H1 (cell line): Measurements from ENCODE around the gene BRSK2. TPM values are rescaled to one million over a fixed set of nuclear protein-coding genes. Genes with fewer than 3 reads are reported as not detected.

Source experiments
- BCL11A ChIP-seq, 2 experiments: IDR thresholded peaks; one replicate each; pipeline ENCODE4 v1.6.1; 2011; ENCODE audit warnings: low read depth in 2 of 2, low read length in 2 of 2, mild to moderate bottlenecking in 2 of 2
- CTBP2 ChIP-seq: IDR thresholded peaks from 2 replicates; pipeline ENCODE4 v1.7.0; 2011; ENCODE audit warnings: borderline replicate concordance, mild to moderate bottlenecking, moderate library complexity, mixed read lengths, low read length; ENCODE audit not compliant: insufficient read depth, insufficient read length
- KDM1A ChIP-seq: fragments of 200-600, 300-600 bp; sonication (generic); IDR thresholded peaks from 2 replicates; pipeline ENCODE4 v1.7.1; 2016; ENCODE audit warnings: mild to moderate bottlenecking, low read length, borderline replicate concordance
- PHF8 ChIP-seq: fragments of 200-600 bp; sonication (generic); conservative IDR thresholded peaks from 2 replicates; pipeline ENCODE4 v1.7.1; 2012; ENCODE audit warnings: low read depth, mild to moderate bottlenecking, inconsistent platforms, low read length, moderate library complexity
- POU5F1 ChIP-seq: IDR thresholded peaks from 2 replicates; pipeline ENCODE4 v1.6.1; 2011; ENCODE audit warnings: low read depth, mild to moderate bottlenecking, low read length, moderate library complexity
- SIX5 ChIP-seq: IDR thresholded peaks from 2 replicates; pipeline ENCODE4 v1.6.1; 2011; ENCODE audit warnings: mild to moderate bottlenecking, low read depth, low read length
- TAF1 ChIP-seq: IDR thresholded peaks from 2 replicates; pipeline ENCODE4 v1.6.1; 2011; ENCODE audit warnings: mild to moderate bottlenecking, low read depth, low read length
- polyA plus RNA-seq, 7 experiments: library from polyadenylated mRNA; depleted of rRNA in 3 of 7; stranded (reverse) in 5 of 7; unstranded in 2 of 7; fragments of >200 nt in 5 of 7; fragments of 200-250 nt in 2 of 7; gene quantifications; 1 replicate in 5 of 7; 2 replicates in 1 of 7; 4 replicates in 1 of 7; pipeline versions ENCODE4 v1.2.1 to v1.2.3, GENCODE V29; 2011 to 2013; ENCODE audit warnings: missing spikeins in 2 of 7, mixed read lengths in 2 of 7
- total RNA-seq: library from RNA; stranded (reverse); fragmentation: NEBNext Ultra II Directional; extraction: Animal tissue kit (Norgen Biotek cat#: 25700); gene quantifications from 2 replicates; pipeline ENCODE4 v1.2.1, GENCODE V29; 2021
- TF ChIP-seq, protein P1 (sequence below): IDR thresholded peaks from 2 replicates; pipeline ENCODE4 v1.6.1; 2011; ENCODE audit warnings: low read depth, mild to moderate bottlenecking, low read length; ENCODE audit not compliant: insufficient read depth
- TF ChIP-seq, protein P2 (sequence below): IDR thresholded peaks from 2 replicates; pipeline ENCODE4 v1.6.1; 2012; ENCODE audit warnings: low read length, inconsistent platforms

Gene BRSK2
- total and polyA plus RNA-seq, 2 of the 8 experiments (the other 6 are each of a cell fraction or from before 2014, with no cell fraction given), result 17.3 to 27.1 TPM

DNA sequence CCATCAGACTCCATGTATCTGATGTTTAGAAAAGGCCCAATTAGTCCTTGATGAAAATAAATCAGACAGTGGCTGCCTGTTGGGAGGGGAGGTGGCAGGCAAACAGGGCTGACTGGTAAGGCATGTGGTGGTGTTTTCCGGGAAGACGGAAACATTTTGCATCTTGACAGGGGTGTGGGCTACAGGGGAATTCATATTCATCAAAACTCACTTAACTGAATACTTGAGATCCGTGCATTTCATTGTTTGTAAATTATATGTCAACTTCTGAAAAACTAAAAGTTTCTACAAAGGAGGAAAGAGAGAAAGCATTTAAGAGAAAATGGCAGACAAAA lies 107.0 kb downstream of the BRSK2 start (continued):
- TF ChIP-seq, protein P1, sequence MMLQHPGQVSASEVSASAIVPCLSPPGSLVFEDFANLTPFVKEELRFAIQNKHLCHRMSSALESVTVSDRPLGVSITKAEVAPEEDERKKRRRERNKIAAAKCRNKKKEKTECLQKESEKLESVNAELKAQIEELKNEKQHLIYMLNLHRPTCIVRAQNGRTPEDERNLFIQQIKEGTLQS, result no peak
- TF ChIP-seq CTBP2 (no peak), KDM1A (no peak), TAF1 (no peak), PHF8 (no peak), POU5F1 (no peak), BCL11A (IDR thresholded peaks at IDR 0.05; ENCODE audit: low read depth in 2 of 2, low read length in 2 of 2) (no peak), SIX5 (no peak)
- TF ChIP-seq, protein P2, sequence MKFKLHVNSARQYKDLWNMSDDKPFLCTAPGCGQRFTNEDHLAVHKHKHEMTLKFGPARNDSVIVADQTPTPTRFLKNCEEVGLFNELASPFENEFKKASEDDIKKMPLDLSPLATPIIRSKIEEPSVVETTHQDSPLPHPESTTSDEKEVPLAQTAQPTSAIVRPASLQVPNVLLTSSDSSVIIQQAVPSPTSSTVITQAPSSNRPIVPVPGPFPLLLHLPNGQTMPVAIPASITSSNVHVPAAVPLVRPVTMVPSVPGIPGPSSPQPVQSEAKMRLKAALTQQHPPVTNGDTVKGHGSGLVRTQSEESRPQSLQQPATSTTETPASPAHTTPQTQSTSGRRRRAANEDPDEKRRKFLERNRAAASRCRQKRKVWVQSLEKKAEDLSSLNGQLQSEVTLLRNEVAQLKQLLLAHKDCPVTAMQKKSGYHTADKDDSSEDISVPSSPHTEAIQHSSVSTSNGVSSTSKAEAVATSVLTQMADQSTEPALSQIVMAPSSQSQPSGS, result no peak
